ENCODE measurements around the gene IGSF22. TPM values are rescaled to one million over a fixed set of nuclear protein-coding genes. Genes with fewer than 3 reads are reported as not detected.

The IGSF22 gene
- total and polyA plus RNA-seq, 9 of the 15 experiments (the other 6 are each of a cell fraction or from before 2014, with no cell fraction given), result not detected

DNA sequence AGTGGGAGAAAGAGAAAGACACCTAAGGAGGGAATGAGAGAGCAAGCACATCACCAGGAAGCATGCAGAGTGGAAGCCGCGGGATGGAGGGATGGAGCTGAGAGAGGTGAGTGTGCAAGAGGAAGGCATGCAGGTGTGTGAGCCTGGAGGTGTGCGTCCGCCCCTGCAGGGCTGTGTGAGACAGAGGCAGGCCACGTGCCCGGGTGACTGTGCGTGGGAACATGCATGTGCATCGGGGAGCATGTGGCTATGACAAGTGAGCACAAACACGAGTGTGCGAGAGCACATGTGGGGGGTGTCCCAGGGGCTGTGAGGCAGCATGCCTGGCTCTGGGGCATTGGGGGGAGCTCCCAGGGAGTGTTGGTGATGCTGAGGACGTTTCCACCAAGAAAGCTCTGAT is 35.8 kb upstream of the IGSF22 start:
- Histone ChIP-seq H3K36me3 (ENCODE audit: control insufficient read depth, insufficient read depth, low read length) (no peaks in the 10 kb centered on the region), H3K27ac (ENCODE audit: extremely low read depth, low read depth, low read length) (no peak overlapping the region), H3K79me2 (ENCODE audit: control insufficient read depth, insufficient read depth, low read length) (no peaks in the 10 kb centered on the region), H3K9ac (ENCODE audit: insufficient read depth in 1 of 2, low read depth in 2 of 2, low read length in 2 of 2) (no peak overlapping the region), H3K4me3 (no peak overlapping the region), H3K9me1 (ENCODE audit: control insufficient read depth, insufficient read depth, low read length) (no peaks in the 10 kb centered on the region), H3K27me3 (ENCODE audit: control insufficient read depth in 2 of 2, insufficient read depth in 2 of 2, low read length in 2 of 2) (peaks cover 3 to 39% of the 10 kb centered on the region in 2 experiments; a peak in 4 of 5 replicates), H3K4me2 (ENCODE audit: insufficient read depth, low read length) (no peak overlapping the region), H2AFZ (ENCODE audit: low read depth, low read length) (no peak overlapping the region), H4K20me1 (replicated peaks; ENCODE audit: control insufficient read depth, insufficient read depth, low read length) (no peaks in the 10 kb centered on the region), H3K4me1 (replicated peaks in 1 of 2; ENCODE audit: control insufficient read depth in 2 of 2, insufficient read depth in 2 of 2, low read length in 2 of 2) (no peaks in the 10 kb centered on the region), H3K9me3 (replicated peaks; ENCODE audit: control insufficient read depth, insufficient read depth, low read depth, low read length) (no peaks in the 10 kb centered on the region)
- intact Hi-C loops (cut with micrococcal nuclease) (loop anchor here (10.0 kb wide), 2 partner anchors 217 to 307 kb away; partner anchors contain the start of gene LDHAL6A), in situ Hi-C loops (cut with MboI) (no loop called here)
- BruUV-seq (replicated peaks), result no TSS peak
- ATAC-seq, result no peak
- WGBS (ENCODE audit: insufficient coverage, low coverage, missing lambda C conversion rate), result 0% methylated on average over 8 of the region's 11 CpGs
- ChIA-PET CTCF (ENCODE audit: low intra/inter-chr PET ratio) (interaction anchor here (0.6 kb wide), 1 partner anchor 221 kb away, joined by 3 read pairs; no protein-coding TSS in a partner anchor), POLR2A (interaction anchor here (0.6 kb wide), 1 partner anchor 248 kb away, joined by 3 read pairs; no protein-coding TSS in a partner anchor)
- FAIRE-seq, result no peak
- DNase-seq (ENCODE audit: extremely low read depth in 1 of 4, low spot score in 3 of 4), result no peak
- TF ChIP-seq CSDE1 (IDR thresholded peaks at IDR 0.05) (no peak), PHB2 (IDR thresholded peaks at IDR 0.05; ENCODE audit: low read depth) (no peak)

DNA sequence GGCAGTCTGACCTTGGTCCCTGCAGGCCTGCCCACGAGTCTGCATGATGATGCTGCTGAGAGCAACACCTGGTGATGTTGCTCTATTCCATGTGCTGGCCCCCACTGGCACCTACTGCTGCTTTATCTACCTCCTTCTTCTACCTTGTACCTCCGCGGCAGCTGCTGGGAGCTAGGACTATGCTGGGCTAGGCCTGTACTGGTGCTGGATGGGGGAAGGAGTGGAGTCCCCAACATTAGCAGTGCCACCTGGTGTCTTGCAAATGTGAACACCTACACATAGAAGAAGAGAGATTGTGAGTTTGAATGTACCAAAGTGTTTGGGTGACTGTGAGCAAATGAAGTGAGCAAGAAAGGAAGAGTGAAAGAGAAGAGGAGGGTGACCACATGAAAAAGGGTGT is 35.2 kb upstream of the IGSF22 start:
- Histone ChIP-seq H3K9ac (ENCODE audit: insufficient read depth in 1 of 2, low read depth in 2 of 2, low read length in 2 of 2) (no peak overlapping the region), H3K9me1 (ENCODE audit: control insufficient read depth, insufficient read depth, low read length) (no peaks in the 10 kb centered on the region), H3K4me2 (ENCODE audit: insufficient read depth, low read length) (no peak overlapping the region), H4K20me1 (replicated peaks; ENCODE audit: control insufficient read depth, insufficient read depth, low read length) (no peaks in the 10 kb centered on the region), H3K27ac (ENCODE audit: extremely low read depth, low read depth, low read length) (no peak overlapping the region), H2AFZ (ENCODE audit: low read depth, low read length) (no peak overlapping the region), H3K79me2 (ENCODE audit: control insufficient read depth, insufficient read depth, low read length) (no peaks in the 10 kb centered on the region), H3K9me3 (replicated peaks; ENCODE audit: control insufficient read depth, insufficient read depth, low read depth, low read length) (no peaks in the 10 kb centered on the region), H3K36me3 (ENCODE audit: control insufficient read depth, insufficient read depth, low read length) (no peaks in the 10 kb centered on the region), H3K4me1 (replicated peaks in 1 of 2; ENCODE audit: control insufficient read depth in 2 of 2, insufficient read depth in 2 of 2, low read length in 2 of 2) (no peaks in the 10 kb centered on the region), H3K27me3 (ENCODE audit: control insufficient read depth in 2 of 2, insufficient read depth in 2 of 2, low read length in 2 of 2) (peaks cover 3 to 39% of the 10 kb centered on the region in 2 experiments; a peak in 4 of 5 replicates), H3K4me3 (no peak overlapping the region)
- ATAC-seq (no peak), DNase-seq (ENCODE audit: extremely low read depth in 1 of 4, low spot score in 3 of 4) (no peak), FAIRE-seq (no peak)
- POLR2A ChIA-PET, result no interaction called here
- 0% methylated on average over 3 of the region's 3 CpGs for WGBS (ENCODE audit: insufficient coverage, low coverage, missing lambda C conversion rate)
- intact Hi-C loops (cut with micrococcal nuclease), result loop anchor here (10.0 kb wide), 2 partner anchors 216 to 306 kb away; partner anchors contain the start of gene LDHAL6A
- no TSS peak for BruUV-seq (replicated peaks)
- no peak for TF ChIP-seq ZNF146 (CRISPR knock-in tag; IDR thresholded peaks at IDR 0.05; ENCODE audit: unreplicated experiment)
- TF ChIP-seq PREB (CRISPR knock-in tag; IDR thresholded peaks at IDR 0.05), result no peak
- TF ChIP-seq NELFE (IDR thresholded peaks at IDR 0.05; ENCODE audit: insufficient read depth, insufficient read length), result no peak
- no peak for TF ChIP-seq MBD2 (IDR thresholded peaks at IDR 0.05; ENCODE audit: borderline replicate concordance, low read depth)
- no peak for TF ChIP-seq ZBTB17 (CRISPR knock-in tag; IDR thresholded peaks at IDR 0.05)
- TF ChIP-seq CGGBP1 (CRISPR knock-in tag; IDR thresholded peaks at IDR 0.05), result no peak
- no peak for TF ChIP-seq RBM39 (optimal IDR thresholded peaks at IDR 0.05; ENCODE audit: low read depth, low read length)
- CTCF ChIA-PET (ENCODE audit: low intra/inter-chr PET ratio), result interaction anchor here (0.6 kb wide), 1 partner anchor 221 kb away, joined by 3 read pairs; no protein-coding TSS in a partner anchor
- in situ Hi-C loops (cut with MboI), result no loop called here

Measured in K562 (cell line).